GM12892 (cell line): Measurements from ENCODE around the gene TCERG1. TPM values are rescaled to one million over a fixed set of nuclear protein-coding genes. Genes with fewer than 3 reads are reported as not detected.

Source experiments
- DNase-seq: peaks from one replicate; pipeline ENCODE4 v3.0.0; 2011; ENCODE audit not compliant: insufficient read length
- FAIRE-seq: peaks from 2 replicates; lab custom pipeline; 2011; peaks lifted over from hg19 to GRCh38; lab: Jason Lieb, UNC
- POLR2A ChIP-seq: IDR thresholded peaks from 2 replicates; pipeline ENCODE4 v1.6.1; 2011; ENCODE audit warnings: low read depth, low read length, control low read depth
- POLR2AphosphoS5 ChIP-seq: IDR thresholded peaks from 2 replicates; pipeline ENCODE4 v1.6.1; 2011; ENCODE audit warnings: low read depth, low read length, control low read depth
- TAF1 ChIP-seq: IDR thresholded peaks from 2 replicates; pipeline ENCODE4 v1.6.1; 2011; ENCODE audit warnings: low read depth, mild to moderate bottlenecking, control low read depth, low read length, borderline replicate concordance
- polyA plus RNA-seq: library from polyadenylated mRNA; unstranded; fragments of >200 nt; gene quantifications from one replicate; pipeline ENCODE4 v1.2.1, GENCODE V29; 2012; ENCODE audit warnings: missing spikeins, inconsistent platforms; ENCODE audit not compliant: missing spikeins

TCERG1 gene
- polyA plus RNA-seq, result 74.6 TPM

GRCh38 chr5:146446861-146447733 is at the start of gene TCERG1:
Gene TCERG1, plus strand, starts transcription at chr5:146447333. Its CDS starts 17 bp downstream, at chr5:146447350.
- TF ChIP-seq POLR2A (peak; percentile 82), POLR2AphosphoS5 (peak; percentile 79), TAF1 (peak; percentile 61)
- DNase-seq, result peak; percentile 59
- peak; percentile 99 for FAIRE-seq

GRCh38 chr5:146398826-146399225 is 48.3 kb upstream of the TCERG1 start:
- FAIRE-seq (no peak), DNase-seq (no peak)
- no peak for TF ChIP-seq POLR2A
- TF ChIP-seq TAF1, result no peak
- no peak for TF ChIP-seq POLR2AphosphoS5

- FAIRE-seq (no peak), DNase-seq (no peak)
- TF ChIP-seq TAF1 (no peak), POLR2A (no peak), POLR2AphosphoS5 (no peak)
Measured at GRCh38 chr5:146399481-146399880, 47.7 kb upstream of the TCERG1 start.

GRCh38 chr5:146400201-146400600 is 46.9 kb upstream of the TCERG1 start:
- TF ChIP-seq TAF1, result no peak
- no peak for TF ChIP-seq POLR2A
- no peak for TF ChIP-seq POLR2AphosphoS5
- DNase-seq (no peak), FAIRE-seq (no peak)

GRCh38 chr5:146401021-146401420 is 46.1 kb upstream of the TCERG1 start:
- FAIRE-seq, result no peak
- DNase-seq, result no peak
- TF ChIP-seq POLR2A, result no peak
- no peak for TF ChIP-seq TAF1
- no peak for TF ChIP-seq POLR2AphosphoS5

GRCh38 chr5:146402949-146403348 is 44.2 kb upstream of the TCERG1 start:
- DNase-seq, result no peak
- TF ChIP-seq TAF1 (no peak), POLR2AphosphoS5 (no peak), POLR2A (no peak)
- FAIRE-seq, result no peak

- TF ChIP-seq POLR2AphosphoS5, result no peak
- TF ChIP-seq TAF1, result no peak
- TF ChIP-seq POLR2A, result no peak
- FAIRE-seq (no peak), DNase-seq (no peak)
Measured at GRCh38 chr5:146409054-146409671, 38.0 kb upstream of the TCERG1 start.

- DNase-seq (no peak), FAIRE-seq (no peak)
- no peak for TF ChIP-seq TAF1
- TF ChIP-seq POLR2A, result no peak
- TF ChIP-seq POLR2AphosphoS5, result no peak
Measured at GRCh38 chr5:146410272-146410671, 36.9 kb upstream of the TCERG1 start.

- TF ChIP-seq POLR2A (no peak), POLR2AphosphoS5 (no peak), TAF1 (no peak)
- DNase-seq (no peak), FAIRE-seq (no peak)
Measured at GRCh38 chr5:146419696-146420095, 27.4 kb upstream of the TCERG1 start.

GRCh38 chr5:146425023-146425422 is 22.1 kb upstream of the TCERG1 start:
- DNase-seq (no peak), FAIRE-seq (no peak)

GRCh38 chr5:146426305-146426704 is 20.8 kb upstream of the TCERG1 start:
- no peak for TF ChIP-seq TAF1
- FAIRE-seq, result no peak
- no peak for DNase-seq

More at GRCh38 chr5:146425023-146425422, 22.1 kb upstream of the TCERG1 start:
- TF ChIP-seq POLR2A (no peak), POLR2AphosphoS5 (no peak), TAF1 (no peak)
